ENCODE results near the gene RABAC1.
"Not testable (repeated sequence)": the region's sequence is repeated elsewhere in the genome, so short reads cannot be mapped to it uniquely, and the experiment has no call there.

Gene RABAC1

DNA sequence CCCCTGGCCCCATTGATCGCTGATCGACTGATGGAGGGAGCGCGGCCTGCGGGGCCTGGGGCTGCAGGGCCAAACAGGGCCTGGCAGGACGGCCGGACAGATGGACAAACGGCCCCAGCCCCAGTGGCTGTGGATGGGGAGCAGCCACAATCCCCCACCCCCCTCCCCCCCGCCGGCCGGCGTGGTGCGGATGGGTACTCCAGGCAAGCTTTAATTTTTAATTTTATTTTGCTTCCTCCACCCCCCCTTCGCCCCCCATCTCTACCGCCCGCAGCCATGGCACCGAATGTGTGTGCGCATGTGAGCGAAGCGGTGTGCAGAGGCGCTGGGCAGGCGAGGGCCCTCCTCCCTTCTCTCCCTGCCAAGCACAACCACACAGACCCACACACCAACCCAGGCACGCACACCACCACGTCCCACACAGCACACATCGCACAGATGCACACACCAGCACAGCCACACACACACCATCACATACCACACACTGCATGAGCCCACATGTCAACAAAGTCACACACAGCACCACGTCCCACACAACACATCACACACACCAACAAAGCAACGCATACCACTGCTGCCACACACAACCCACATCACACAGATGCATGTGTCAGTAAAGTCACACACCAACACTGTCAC, 43.2 kb downstream of the RABAC1 start:
- TF ChIP-seq SNAI2 (CRISPR knock-in tag; IDR thresholded peaks at IDR 0.05) (no peak), ARNTL (CRISPR knock-in tag; IDR thresholded peaks at IDR 0.05; ENCODE audit: borderline replicate concordance, low read depth) (no peak), ZFP3 (CRISPR knock-in tag; IDR thresholded peaks at IDR 0.05) (no peak), TOX (CRISPR knock-in tag; IDR thresholded peaks at IDR 0.05; ENCODE audit: borderline replicate concordance) (no peak), ZFP30 (CRISPR knock-in tag; IDR thresholded peaks at IDR 0.05) (no peak), GLIS3 (CRISPR knock-in tag; IDR thresholded peaks at IDR 0.05) (no peak), ZNF70 (CRISPR knock-in tag; IDR thresholded peaks at IDR 0.05) (no peak), TCF4 (CRISPR knock-in tag; IDR thresholded peaks at IDR 0.05; ENCODE audit: borderline replicate concordance) (no peak), BACH2 (CRISPR knock-in tag; IDR thresholded peaks at IDR 0.05; ENCODE audit: borderline replicate concordance) (no peak), PPARA (CRISPR knock-in tag; IDR thresholded peaks at IDR 0.05; ENCODE audit: borderline replicate concordance) (no peak), RARB (CRISPR knock-in tag; IDR thresholded peaks at IDR 0.05) (no peak), ZNF8 (CRISPR knock-in tag; IDR thresholded peaks at IDR 0.05) (no peak), CSRNP3 (CRISPR knock-in tag; IDR thresholded peaks at IDR 0.05) (no peak)
- TF ChIP-seq, protein P1, sequence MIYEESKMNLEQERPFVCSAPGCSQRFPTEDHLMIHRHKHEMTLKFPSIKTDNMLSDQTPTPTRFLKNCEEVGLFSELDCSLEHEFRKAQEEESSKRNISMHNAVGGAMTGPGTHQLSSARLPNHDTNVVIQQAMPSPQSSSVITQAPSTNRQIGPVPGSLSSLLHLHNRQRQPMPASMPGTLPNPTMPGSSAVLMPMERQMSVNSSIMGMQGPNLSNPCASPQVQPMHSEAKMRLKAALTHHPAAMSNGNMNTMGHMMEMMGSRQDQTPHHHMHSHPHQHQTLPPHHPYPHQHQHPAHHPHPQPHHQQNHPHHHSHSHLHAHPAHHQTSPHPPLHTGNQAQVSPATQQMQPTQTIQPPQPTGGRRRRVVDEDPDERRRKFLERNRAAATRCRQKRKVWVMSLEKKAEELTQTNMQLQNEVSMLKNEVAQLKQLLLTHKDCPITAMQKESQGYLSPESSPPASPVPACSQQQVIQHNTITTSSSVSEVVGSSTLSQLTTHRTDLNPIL (CRISPR knock-in tag; IDR thresholded peaks at IDR 0.05; ENCODE audit: low read depth), result no peak
- TF ChIP-seq, protein P2, sequence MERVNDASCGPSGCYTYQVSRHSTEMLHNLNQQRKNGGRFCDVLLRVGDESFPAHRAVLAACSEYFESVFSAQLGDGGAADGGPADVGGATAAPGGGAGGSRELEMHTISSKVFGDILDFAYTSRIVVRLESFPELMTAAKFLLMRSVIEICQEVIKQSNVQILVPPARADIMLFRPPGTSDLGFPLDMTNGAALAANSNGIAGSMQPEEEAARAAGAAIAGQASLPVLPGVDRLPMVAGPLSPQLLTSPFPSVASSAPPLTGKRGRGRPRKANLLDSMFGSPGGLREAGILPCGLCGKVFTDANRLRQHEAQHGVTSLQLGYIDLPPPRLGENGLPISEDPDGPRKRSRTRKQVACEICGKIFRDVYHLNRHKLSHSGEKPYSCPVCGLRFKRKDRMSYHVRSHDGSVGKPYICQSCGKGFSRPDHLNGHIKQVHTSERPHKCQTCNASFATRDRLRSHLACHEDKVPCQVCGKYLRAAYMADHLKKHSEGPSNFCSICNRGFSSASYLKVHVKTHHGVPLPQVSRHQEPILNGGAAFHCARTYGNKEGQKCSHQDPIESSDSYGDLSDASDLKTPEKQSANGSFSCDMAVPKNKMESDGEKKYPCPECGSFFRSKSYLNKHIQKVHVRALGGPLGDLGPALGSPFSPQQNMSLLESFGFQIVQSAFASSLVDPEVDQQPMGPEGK (CRISPR knock-in tag; IDR thresholded peaks at IDR 0.05; ENCODE audit: borderline replicate concordance), result no peak
- ATAC-seq, result no peak

DNA sequence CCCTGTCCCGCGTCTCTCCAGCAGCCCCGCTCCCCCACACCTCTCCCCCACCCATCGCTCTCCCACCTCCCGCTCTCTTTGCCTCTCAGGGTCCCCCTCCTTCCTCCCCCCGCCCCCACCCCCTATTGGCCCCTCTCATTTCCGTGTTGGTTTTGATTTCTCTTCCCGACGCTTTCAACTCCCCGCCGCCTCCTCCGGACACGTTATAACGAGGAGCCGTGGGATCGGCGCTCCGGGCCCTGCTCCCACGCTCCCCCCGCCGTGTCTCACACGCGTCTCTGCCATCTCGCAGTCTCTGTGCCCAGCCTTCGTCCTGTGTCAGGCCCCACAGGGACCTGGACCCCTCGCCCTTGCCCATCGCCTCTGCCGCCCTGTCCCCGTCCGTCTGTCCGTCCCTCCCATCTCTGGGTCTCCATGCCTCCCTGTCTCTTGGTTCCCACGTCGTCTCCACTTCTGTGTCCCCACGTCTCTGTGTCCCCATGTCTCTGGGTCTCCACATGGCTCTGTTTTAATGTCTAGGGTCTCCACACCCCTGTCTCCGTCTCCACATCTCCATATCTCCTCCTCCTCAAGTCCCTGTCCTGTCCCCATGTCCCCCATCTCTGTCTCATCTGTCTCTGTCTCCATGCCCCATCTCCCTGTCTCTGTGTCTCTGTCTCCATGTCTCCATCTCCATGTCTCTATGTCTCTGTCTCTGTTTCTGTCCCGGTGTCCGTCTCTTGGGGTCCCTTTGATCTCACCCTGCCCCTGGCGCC, 43.9 kb downstream of the RABAC1 start:
- no peak for TF ChIP-seq TOX (CRISPR knock-in tag; IDR thresholded peaks at IDR 0.05; ENCODE audit: borderline replicate concordance)
- TF ChIP-seq ZNF565 (CRISPR knock-in tag; conservative IDR thresholded peaks at IDR 0.05; ENCODE audit: low read depth), result no peak
- TF ChIP-seq, protein P2 (CRISPR knock-in tag; IDR thresholded peaks at IDR 0.05; ENCODE audit: borderline replicate concordance), result no peak
- TF ChIP-seq, protein P1 (CRISPR knock-in tag; IDR thresholded peaks at IDR 0.05; ENCODE audit: low read depth), result no peak
- no peak for TF ChIP-seq CSRNP3 (CRISPR knock-in tag; IDR thresholded peaks at IDR 0.05)
- no peak for TF ChIP-seq BACH2 (CRISPR knock-in tag; IDR thresholded peaks at IDR 0.05; ENCODE audit: borderline replicate concordance)
- TF ChIP-seq CSDC2 (CRISPR knock-in tag; IDR thresholded peaks at IDR 0.05), result no peak
- TF ChIP-seq TCF4 (CRISPR knock-in tag; IDR thresholded peaks at IDR 0.05; ENCODE audit: borderline replicate concordance), result no peak
- no peak for TF ChIP-seq ZFP30 (CRISPR knock-in tag; IDR thresholded peaks at IDR 0.05)
- TF ChIP-seq ZC3H10 (CRISPR knock-in tag; IDR thresholded peaks at IDR 0.05), result no peak
- TF ChIP-seq ZNF8 (CRISPR knock-in tag; IDR thresholded peaks at IDR 0.05), result no peak
- no peak for TF ChIP-seq SNAI2 (CRISPR knock-in tag; IDR thresholded peaks at IDR 0.05)
- no peak for ATAC-seq

DNA sequence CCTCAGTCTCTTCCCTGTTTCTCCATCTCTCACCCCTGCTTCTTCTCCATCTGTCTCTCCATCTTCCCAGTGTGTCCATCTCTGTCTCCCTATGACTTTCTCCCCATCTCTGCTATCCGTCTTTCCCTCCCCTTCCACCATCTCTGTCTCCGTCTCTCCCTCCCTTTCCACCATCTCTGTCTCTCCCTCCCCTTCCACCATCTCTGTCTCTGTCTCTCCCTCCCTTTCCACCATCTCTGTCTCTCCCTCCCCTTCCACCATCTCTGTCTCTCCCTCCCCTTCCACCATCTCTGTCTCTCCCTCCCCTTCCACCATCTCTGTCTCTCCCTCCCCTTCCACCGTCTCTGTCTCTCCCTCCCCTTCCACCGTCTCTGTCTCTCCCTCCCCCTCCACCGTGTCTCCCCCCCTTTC, 44.7 kb downstream of the RABAC1 start:
- ATAC-seq, result not testable (repeated sequence)

Data from SK-N-SH treated with all-trans-retinoic acid at 6 μM for 48 hours (cell line).